Thoracic aorta (tissue), 2 donors: ENCODE measurements around the gene MARS1. TPM values are rescaled to one million over a fixed set of nuclear protein-coding genes. Genes with fewer than 3 reads are reported as not detected.

Experiments
- ATAC-seq: fragments of 150-250 bp; one replicate; pipeline ENCODE4 v1.8.0; 2017; ENCODE audit warnings: low read depth; ENCODE audit not compliant: insufficient number of reproducible peaks, low FRiP score
- DNase-seq: peaks from one replicate; pipeline ENCODE4 v3.0.0-alpha.2; 2020; ENCODE audit warnings: low spot score
- H3K27ac ChIP-seq, 2 donors: fragments of 200-600 bp; sonication (generic); 1 replicate in 1 of 2; 2 replicates in 1 of 2; pipeline ENCODE4 v1.5.1; 2016; ENCODE audit warnings: mild to moderate bottlenecking in 2 of 2, moderate library complexity in 2 of 2
- H3K27me3 ChIP-seq: fragments of 200-600 bp; sonication (generic); replicated peaks from 2 replicates; pipeline ENCODE4 v1.6.0; 2016; ENCODE audit warnings: mild to moderate bottlenecking; ENCODE audit not compliant: insufficient read depth
- H3K36me3 ChIP-seq: fragments of 200-600 bp; sonication (generic); one replicate; pipeline ENCODE4 v1.5.1; 2016
- H3K4me1 ChIP-seq, 2 donors: fragments of 200-600 bp; sonication (generic); 1 replicate in 1 of 2; 2 replicates in 1 of 2; pipeline versions ENCODE4 v1.5.1 to v1.6.0; 2016; ENCODE audit warnings: low read depth in 2 of 2, mild to moderate bottlenecking in 1 of 2; ENCODE audit not compliant: control insufficient read depth in 1 of 2
- H3K4me3 ChIP-seq: fragments of 200-600 bp; sonication (generic); 2 replicates; pipeline ENCODE4 v1.5.1; 2016; ENCODE audit warnings: mild to moderate bottlenecking
- H3K9me3 ChIP-seq: fragments of 200-600 bp; sonication (generic); 2 replicates; pipeline ENCODE4 v1.5.1; 2016
- total RNA-seq, 2 donors: library from RNA; depleted of rRNA; stranded (reverse); fragments of >200 nt; gene quantifications; one replicate each; pipeline versions ENCODE4 v1.1.0 to v1.2.3, GENCODE V29; 2016
- TF ChIP-seq, protein P1 (sequence below): fragments of 200-600 bp; sonication (generic); IDR thresholded peaks from one replicate; pipeline ENCODE4 v1.5.1; 2019; ENCODE audit warnings: antibody characterized with exemption

The MARS1 gene
- total RNA-seq, 2 donors from 2014 or later: 58.8 to 104 TPM

GRCh38 chr12:57528831-57529555 lies 41.1 kb downstream of the MARS1 start:
- H3K27me3 ChIP-seq: no peaks in the 10 kb centered on the region
- H3K36me3 ChIP-seq: peaks cover 87% of the 10 kb centered on the region
- no peak for DNase-seq
- H3K27ac ChIP-seq: no peak overlapping the region
- ATAC-seq: no peak
- no peak overlapping the region for H3K4me3 ChIP-seq
- H3K4me1 ChIP-seq: peaks cover 8 to 20% of the 10 kb centered on the region in 2 donors
- TF ChIP-seq, protein P1, sequence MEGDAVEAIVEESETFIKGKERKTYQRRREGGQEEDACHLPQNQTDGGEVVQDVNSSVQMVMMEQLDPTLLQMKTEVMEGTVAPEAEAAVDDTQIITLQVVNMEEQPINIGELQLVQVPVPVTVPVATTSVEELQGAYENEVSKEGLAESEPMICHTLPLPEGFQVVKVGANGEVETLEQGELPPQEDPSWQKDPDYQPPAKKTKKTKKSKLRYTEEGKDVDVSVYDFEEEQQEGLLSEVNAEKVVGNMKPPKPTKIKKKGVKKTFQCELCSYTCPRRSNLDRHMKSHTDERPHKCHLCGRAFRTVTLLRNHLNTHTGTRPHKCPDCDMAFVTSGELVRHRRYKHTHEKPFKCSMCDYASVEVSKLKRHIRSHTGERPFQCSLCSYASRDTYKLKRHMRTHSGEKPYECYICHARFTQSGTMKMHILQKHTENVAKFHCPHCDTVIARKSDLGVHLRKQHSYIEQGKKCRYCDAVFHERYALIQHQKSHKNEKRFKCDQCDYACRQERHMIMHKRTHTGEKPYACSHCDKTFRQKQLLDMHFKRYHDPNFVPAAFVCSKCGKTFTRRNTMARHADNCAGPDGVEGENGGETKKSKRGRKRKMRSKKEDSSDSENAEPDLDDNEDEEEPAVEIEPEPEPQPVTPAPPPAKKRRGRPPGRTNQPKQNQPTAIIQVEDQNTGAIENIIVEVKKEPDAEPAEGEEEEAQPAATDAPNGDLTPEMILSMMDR: no peak
- no peaks in the 10 kb centered on the region for H3K9me3 ChIP-seq

DNA sequence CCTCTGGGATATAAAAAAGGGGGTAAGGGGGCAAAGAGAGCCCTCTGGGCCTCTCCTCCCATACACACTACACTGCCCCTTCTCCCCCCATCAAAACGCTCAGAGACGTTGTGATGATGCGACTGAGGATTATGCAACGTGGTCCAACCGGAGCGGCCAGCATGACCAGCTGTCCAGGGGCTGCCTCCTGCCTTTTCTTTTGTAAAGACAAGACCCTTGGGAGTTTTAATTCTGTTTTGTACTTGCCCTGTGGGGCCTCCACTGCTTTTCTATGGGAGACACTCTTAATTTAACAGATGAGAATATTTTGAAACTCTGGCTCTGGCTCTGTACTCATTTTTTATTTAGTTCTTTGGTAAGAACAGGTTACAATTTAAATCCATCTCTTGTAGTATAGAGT lies 42.0 kb downstream of the MARS1 start:
- ATAC-seq (no peak), DNase-seq (no peak)
- Histone ChIP-seq H3K36me3 (peaks cover 90% of the 10 kb centered on the region), H3K27me3 (no peaks in the 10 kb centered on the region), H3K27ac (no peak overlapping the region), H3K4me1 (peaks cover 0 to 11% of the 10 kb centered on the region in 2 donors), H3K9me3 (no peaks in the 10 kb centered on the region), H3K4me3 (no peak overlapping the region)
- TF ChIP-seq, protein P1: no peak

DNA sequence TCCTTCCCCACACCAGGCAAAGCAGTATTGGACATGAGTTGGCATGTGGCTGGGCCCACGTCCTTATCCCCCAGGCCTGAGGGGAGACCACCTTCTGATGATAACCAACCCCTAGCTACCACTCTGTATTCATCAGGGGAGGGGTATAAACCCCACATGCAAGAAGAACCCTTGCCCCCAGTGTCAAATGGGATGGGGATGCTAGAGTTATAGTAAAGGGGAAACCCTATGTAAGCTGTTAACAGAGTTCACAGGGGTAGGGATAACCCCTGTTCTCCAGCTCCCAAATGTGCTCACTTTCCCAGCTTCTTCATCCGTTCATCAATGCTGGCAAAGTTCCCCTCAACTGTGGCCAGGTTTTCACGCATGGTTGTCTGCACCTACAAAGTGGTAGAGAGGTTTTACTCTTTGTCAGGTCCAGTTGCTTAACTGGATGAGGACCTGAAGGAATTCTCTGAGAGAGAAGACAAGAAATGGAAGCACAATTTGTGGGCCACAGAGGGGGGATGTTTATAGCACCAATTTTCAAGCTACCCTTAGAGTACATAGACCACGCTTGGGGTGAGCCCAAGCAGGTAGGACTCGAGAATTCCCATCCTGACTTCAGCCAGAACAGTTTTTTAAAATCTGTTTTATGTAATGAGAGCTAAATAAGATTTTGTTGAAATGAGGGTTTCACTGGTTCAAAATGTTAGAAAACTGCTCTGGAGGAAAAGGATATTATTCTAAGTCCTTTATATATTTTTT lies 42.7 kb downstream of the MARS1 start:
- TF ChIP-seq, protein P1: no peak
- peaks cover 0 to 4% of the 10 kb centered on the region in 2 donors for H3K4me1 ChIP-seq
- H3K4me3 ChIP-seq: no peak overlapping the region
- no peak for DNase-seq
- ATAC-seq: no peak
- H3K27ac ChIP-seq: no peak overlapping the region
- H3K36me3 ChIP-seq: peaks cover 91% of the 10 kb centered on the region
- no peaks in the 10 kb centered on the region for H3K9me3 ChIP-seq
- H3K27me3 ChIP-seq: no peaks in the 10 kb centered on the region

- no peaks in the 10 kb centered on the region for H3K27me3 ChIP-seq
- no peaks in the 10 kb centered on the region for H3K9me3 ChIP-seq
- no peaks in the 10 kb centered on the region for H3K4me1 ChIP-seq
- no peak for ATAC-seq
- H3K4me3 ChIP-seq: no peak overlapping the region
- no peak overlapping the region for H3K27ac ChIP-seq
- H3K36me3 ChIP-seq: peaks cover 78% of the 10 kb centered on the region
- TF ChIP-seq, protein P1: no peak
- no peak for DNase-seq
These were observed 44.0 kb downstream of the MARS1 start for GRCh38 chr12:57531836-57532235.

DNA sequence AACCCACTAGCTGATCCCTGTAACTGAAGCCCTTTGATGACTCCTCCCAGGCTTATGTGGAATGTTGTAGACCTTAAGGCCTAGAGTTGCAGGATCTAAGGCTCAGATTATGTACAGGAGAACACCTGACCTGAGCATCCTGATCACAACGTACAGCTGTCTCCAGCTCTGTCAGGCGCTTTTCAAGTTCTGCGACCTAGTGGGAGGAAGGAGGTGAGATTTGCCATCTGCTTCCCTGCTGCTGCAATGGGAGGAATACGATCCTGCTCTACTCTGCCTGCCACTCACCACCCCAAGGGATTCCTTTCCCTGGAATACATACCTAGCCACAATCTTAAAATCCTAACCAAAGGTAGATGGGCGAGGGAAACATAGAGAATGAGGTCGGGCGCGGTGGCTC lies 45.2 kb downstream of the MARS1 start:
- Histone ChIP-seq H3K36me3 (peaks cover 73% of the 10 kb centered on the region), H3K4me1 (no peaks in the 10 kb centered on the region), H3K4me3 (no peak overlapping the region), H3K9me3 (no peaks in the 10 kb centered on the region), H3K27ac (no peak overlapping the region), H3K27me3 (no peaks in the 10 kb centered on the region)
- TF ChIP-seq, protein P1: no peak
- DNase-seq (no peak), ATAC-seq (no peak)
